DND-41 (cell line): ENCODE measurements around the gene CDAN1.
"Not testable (repeated sequence)": the region's sequence is repeated elsewhere in the genome, so short reads cannot be mapped to it uniquely, and the experiment has no call there.

Experiments used
- ATAC-seq: fragments of 200-7000 bp; cut with Tn5 transposase; 3 replicates; pipeline ENCODE4 v1.9.1; 2021; ENCODE audit warnings: low read depth; ENCODE audit not compliant: insufficient read depth
- DNase-seq: peaks from one replicate; pipeline ENCODE4 v3.0.0-alpha.2; 2020
- H2AFZ ChIP-seq: 2 replicates; pipeline ENCODE4 v1.6.0; 2012; ENCODE audit warnings: low read depth, low read length
- H3K27ac ChIP-seq: 2 replicates; pipeline ENCODE4 v1.5.1; 2012; ENCODE audit warnings: low read length, inconsistent platforms
- H3K27me3 ChIP-seq: fragments of 200-600 bp; sonication (generic); 2 replicates; pipeline ENCODE4 v1.6.0; 2012; ENCODE audit warnings: low read length, mild to moderate bottlenecking, inconsistent platforms; ENCODE audit not compliant: insufficient read depth, poor library complexity
- H3K36me3 ChIP-seq: 2 replicates; pipeline ENCODE4 v1.5.1; 2012; ENCODE audit warnings: low read length, inconsistent platforms; ENCODE audit not compliant: insufficient read depth
- H3K4me1 ChIP-seq: 2 replicates; pipeline ENCODE4 v1.5.1; 2012; ENCODE audit warnings: mild to moderate bottlenecking, low read length; ENCODE audit not compliant: insufficient read depth
- H3K4me2 ChIP-seq: 2 replicates; pipeline ENCODE4 v1.6.0; 2012; ENCODE audit warnings: mild to moderate bottlenecking, moderate library complexity, low read length, inconsistent platforms; ENCODE audit not compliant: insufficient read depth
- H3K4me3 ChIP-seq, 2 experiments: fragments of 200-600 bp in 1 of 2; shearing (Covaris generic) in 1 of 2; 2 replicates each; pipeline ENCODE4 v1.5.1; 2012 to 2016; ENCODE audit warnings: inconsistent platforms in 2 of 2, low read length in 2 of 2, mild to moderate bottlenecking in 2 of 2, low read depth in 1 of 2, moderate library complexity in 1 of 2
- H3K79me2 ChIP-seq: 2 replicates; pipeline ENCODE4 v1.6.0; 2012; ENCODE audit warnings: low read length, inconsistent platforms; ENCODE audit not compliant: insufficient read depth
- H3K9ac ChIP-seq: 2 replicates; pipeline ENCODE4 v1.6.0; 2012; ENCODE audit warnings: low read depth, mild to moderate bottlenecking, inconsistent platforms, low read length, moderate library complexity
- H3K9me3 ChIP-seq: 2 replicates; pipeline ENCODE4 v1.5.1; 2012; ENCODE audit warnings: low read length, moderate library complexity, mild to moderate bottlenecking, inconsistent platforms; ENCODE audit not compliant: insufficient read depth, severe bottlenecking
- H4K20me1 ChIP-seq: 2 replicates; pipeline ENCODE4 v1.6.0; 2012; ENCODE audit warnings: low read length; ENCODE audit not compliant: insufficient read depth
- EZH2 ChIP-seq: IDR thresholded peaks from 3 replicates; pipeline ENCODE4 v1.6.1; 2012; ENCODE audit warnings: borderline replicate concordance, low read depth, mild to moderate bottlenecking, moderate library complexity, low read length, inconsistent platforms; ENCODE audit not compliant: severe bottlenecking
- TF ChIP-seq, protein P1 (sequence below): IDR thresholded peaks from 2 replicates; pipeline ENCODE4 v1.5.1; 2012; ENCODE audit warnings: borderline replicate concordance, low read length, moderate library complexity, mild to moderate bottlenecking; ENCODE audit not compliant: poor library complexity, severe bottlenecking; ENCODE audit errors: extremely low read depth

Gene CDAN1

DNA sequence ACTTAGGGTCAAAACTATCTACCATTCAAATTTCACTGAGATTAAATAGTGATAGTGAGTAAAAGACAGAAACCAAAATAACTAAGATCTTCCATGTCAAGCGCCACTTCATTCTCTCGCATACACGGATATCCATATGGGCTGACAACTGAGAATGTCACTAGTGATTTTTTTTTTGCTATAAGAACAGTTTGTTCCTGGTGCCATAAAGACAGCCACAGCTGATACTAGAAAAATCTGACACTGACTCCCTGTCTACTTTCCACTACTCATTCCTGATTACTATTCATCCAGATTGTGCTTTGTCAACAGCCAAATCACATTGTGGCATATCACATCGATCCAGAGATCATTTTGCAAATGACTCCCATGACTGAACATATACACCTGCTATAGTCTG, 45.8 kb upstream of the CDAN1 start:
- H4K20me1 ChIP-seq, result no peaks in the 10 kb centered on the region
- no peak overlapping the region for H3K9ac ChIP-seq
- no peak for DNase-seq
- no peak overlapping the region for H3K4me3 ChIP-seq
- no peak for ATAC-seq
- H3K27ac ChIP-seq, result no peak overlapping the region
- no peak for TF ChIP-seq EZH2
- TF ChIP-seq, protein P1, sequence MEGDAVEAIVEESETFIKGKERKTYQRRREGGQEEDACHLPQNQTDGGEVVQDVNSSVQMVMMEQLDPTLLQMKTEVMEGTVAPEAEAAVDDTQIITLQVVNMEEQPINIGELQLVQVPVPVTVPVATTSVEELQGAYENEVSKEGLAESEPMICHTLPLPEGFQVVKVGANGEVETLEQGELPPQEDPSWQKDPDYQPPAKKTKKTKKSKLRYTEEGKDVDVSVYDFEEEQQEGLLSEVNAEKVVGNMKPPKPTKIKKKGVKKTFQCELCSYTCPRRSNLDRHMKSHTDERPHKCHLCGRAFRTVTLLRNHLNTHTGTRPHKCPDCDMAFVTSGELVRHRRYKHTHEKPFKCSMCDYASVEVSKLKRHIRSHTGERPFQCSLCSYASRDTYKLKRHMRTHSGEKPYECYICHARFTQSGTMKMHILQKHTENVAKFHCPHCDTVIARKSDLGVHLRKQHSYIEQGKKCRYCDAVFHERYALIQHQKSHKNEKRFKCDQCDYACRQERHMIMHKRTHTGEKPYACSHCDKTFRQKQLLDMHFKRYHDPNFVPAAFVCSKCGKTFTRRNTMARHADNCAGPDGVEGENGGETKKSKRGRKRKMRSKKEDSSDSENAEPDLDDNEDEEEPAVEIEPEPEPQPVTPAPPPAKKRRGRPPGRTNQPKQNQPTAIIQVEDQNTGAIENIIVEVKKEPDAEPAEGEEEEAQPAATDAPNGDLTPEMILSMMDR, result no peak
- H2AFZ ChIP-seq, result no peak overlapping the region
- H3K79me2 ChIP-seq, result no peaks in the 10 kb centered on the region
- no peak overlapping the region for H3K4me2 ChIP-seq
- no peaks in the 10 kb centered on the region for H3K4me1 ChIP-seq
- H3K36me3 ChIP-seq, result peaks cover 7% of the 10 kb centered on the region; the same call in 1 of the 2 replicates
- no peaks in the 10 kb centered on the region for H3K9me3 ChIP-seq
- H3K27me3 ChIP-seq, result no peaks in the 10 kb centered on the region

GRCh38 chr15:42775416-42775815, 38.5 kb upstream of the CDAN1 start:
- Histone ChIP-seq H3K4me3 (no peak overlapping the region), H3K79me2 (no peaks in the 10 kb centered on the region), H3K36me3 (peaks cover 29% of the 10 kb centered on the region), H3K27ac (no peak overlapping the region), H3K27me3 (no peaks in the 10 kb centered on the region), H4K20me1 (no peaks in the 10 kb centered on the region), H3K9ac (no peak overlapping the region), H2AFZ (no peak overlapping the region), H3K4me1 (no peaks in the 10 kb centered on the region), H3K9me3 (no peaks in the 10 kb centered on the region), H3K4me2 (no peak overlapping the region)
- no peak for DNase-seq
- no peak for TF ChIP-seq EZH2
- TF ChIP-seq, protein P1, result no peak
- ATAC-seq, result no peak

DNA sequence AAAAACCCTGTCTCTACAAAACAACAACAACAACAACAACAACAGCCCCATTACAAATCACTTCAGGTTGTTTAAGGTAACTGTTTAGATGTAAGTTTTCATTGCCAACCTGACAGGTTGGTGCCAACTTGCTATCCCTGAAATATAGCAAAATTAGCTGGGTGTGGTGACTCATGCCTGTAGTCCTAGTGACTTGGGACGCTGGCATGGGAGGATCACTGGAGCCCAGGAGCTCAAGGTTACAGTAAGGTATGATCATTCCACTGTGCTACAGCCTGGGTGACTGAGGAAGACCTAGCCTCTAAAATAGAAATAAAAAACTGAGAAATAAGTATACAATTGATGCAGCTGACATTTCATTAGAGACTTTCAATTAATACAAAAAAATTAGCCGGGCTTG, 36.0 kb upstream of the CDAN1 start:
- no peak for ATAC-seq
- TF ChIP-seq EZH2, result no peak
- TF ChIP-seq, protein P1, result no peak
- H2AFZ ChIP-seq, result no peak overlapping the region
- H3K4me3 ChIP-seq, result no peak overlapping the region
- H3K9me3 ChIP-seq, result no peaks in the 10 kb centered on the region
- no peaks in the 10 kb centered on the region for H3K79me2 ChIP-seq
- no peaks in the 10 kb centered on the region for H3K4me1 ChIP-seq
- no peaks in the 10 kb centered on the region for H4K20me1 ChIP-seq
- no peak overlapping the region for H3K4me2 ChIP-seq
- H3K9ac ChIP-seq, result no peak overlapping the region
- H3K36me3 ChIP-seq, result peaks cover 29% of the 10 kb centered on the region
- H3K27me3 ChIP-seq, result no peaks in the 10 kb centered on the region
- no peak overlapping the region for H3K27ac ChIP-seq
- DNase-seq, result no peak

DNA sequence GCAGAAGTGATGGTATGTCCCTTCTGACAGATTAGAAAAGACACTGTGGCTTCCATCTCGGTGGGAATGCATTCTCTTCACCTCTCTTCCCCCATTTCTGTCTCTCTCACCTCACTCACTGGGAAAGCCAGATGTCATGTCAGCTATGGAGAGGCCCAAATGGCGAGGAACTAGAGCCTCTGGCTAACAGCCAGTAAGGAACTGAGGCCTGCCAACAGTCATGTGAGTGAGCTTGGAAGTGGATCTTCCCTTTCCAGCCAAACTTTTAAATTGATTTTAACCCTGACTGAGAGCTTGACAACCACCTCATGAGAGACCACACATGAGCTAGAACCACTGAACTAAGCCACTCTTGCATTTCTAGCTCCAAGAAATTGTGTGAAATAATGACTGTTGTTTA, 35.2 kb upstream of the CDAN1 start:
- ATAC-seq, result no peak
- Histone ChIP-seq H3K9me3 (no peaks in the 10 kb centered on the region), H3K4me1 (no peaks in the 10 kb centered on the region), H3K36me3 (peaks cover 26% of the 10 kb centered on the region), H3K9ac (no peak overlapping the region), H3K4me2 (no peak overlapping the region), H4K20me1 (no peaks in the 10 kb centered on the region), H3K27me3 (no peaks in the 10 kb centered on the region), H3K79me2 (no peaks in the 10 kb centered on the region), H2AFZ (no peak overlapping the region), H3K4me3 (no peak overlapping the region), H3K27ac (no peak overlapping the region)
- TF ChIP-seq, protein P1, result no peak
- no peak for TF ChIP-seq EZH2
- no peak for DNase-seq

GRCh38 chr15:42766109-42766508, 29.2 kb upstream of the CDAN1 start:
- not testable (repeated sequence) for H3K4me3 ChIP-seq, H3K4me1 ChIP-seq, H3K79me2 ChIP-seq, ATAC-seq, H3K36me3 ChIP-seq, H2AFZ ChIP-seq, H3K9ac ChIP-seq, H3K27ac ChIP-seq, H3K4me2 ChIP-seq, H3K27me3 ChIP-seq, H4K20me1 ChIP-seq, H3K9me3 ChIP-seq, DNase-seq
